Raji (cell line): ENCODE data around the gene FAAP100.

ENCODE experiments used
- POLR2A ChIP-seq: IDR thresholded peaks from 2 replicates; pipeline ENCODE4 v1.6.1; 2011; ENCODE audit warnings: low read depth, low read length, control low read depth; ENCODE audit not compliant: insufficient read depth

Gene FAAP100

GRCh38 chr17:81578561-81579225 lies 26.5 kb upstream of the FAAP100 start:
- TF ChIP-seq POLR2A = no peak

GRCh38 chr17:81578038-81578441 lies 25.9 kb upstream of the FAAP100 start:
- TF ChIP-seq POLR2A = no peak

DNA sequence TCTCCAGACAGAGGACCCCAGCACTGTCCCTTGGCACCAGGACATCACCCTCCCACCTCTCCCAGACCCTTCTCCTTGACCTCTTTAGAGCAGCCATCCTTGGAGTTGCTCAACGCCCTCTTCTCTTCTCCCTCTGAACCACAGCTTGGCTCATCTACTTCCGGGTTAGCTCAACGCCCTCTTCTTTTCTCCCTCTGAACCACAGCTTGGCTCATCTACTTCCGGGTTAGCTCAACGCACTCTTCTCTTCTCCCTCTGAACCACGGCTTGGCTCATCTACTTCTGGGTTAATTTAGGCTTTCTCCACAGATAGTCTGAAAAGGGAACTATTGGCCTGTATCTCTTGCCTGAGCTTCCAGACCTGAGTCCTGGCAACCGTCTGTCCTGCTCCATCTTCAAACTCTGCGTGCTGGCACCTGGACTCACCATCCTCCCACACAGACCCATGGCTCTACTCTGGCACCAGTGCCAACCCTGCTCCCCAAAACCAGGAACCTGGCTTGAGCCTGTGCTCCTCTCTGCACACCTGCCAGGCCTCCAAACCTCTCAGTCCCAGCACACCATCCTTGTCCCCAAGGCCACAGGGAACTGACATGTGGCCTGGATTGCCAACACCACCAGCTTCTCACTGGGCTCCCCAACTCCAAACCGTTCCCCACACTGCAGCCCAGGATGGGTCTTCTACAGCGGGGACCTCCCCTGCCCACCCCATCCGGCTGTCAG lies 25.3 kb upstream of the FAAP100 start:
- TF ChIP-seq POLR2A = no peak

DNA sequence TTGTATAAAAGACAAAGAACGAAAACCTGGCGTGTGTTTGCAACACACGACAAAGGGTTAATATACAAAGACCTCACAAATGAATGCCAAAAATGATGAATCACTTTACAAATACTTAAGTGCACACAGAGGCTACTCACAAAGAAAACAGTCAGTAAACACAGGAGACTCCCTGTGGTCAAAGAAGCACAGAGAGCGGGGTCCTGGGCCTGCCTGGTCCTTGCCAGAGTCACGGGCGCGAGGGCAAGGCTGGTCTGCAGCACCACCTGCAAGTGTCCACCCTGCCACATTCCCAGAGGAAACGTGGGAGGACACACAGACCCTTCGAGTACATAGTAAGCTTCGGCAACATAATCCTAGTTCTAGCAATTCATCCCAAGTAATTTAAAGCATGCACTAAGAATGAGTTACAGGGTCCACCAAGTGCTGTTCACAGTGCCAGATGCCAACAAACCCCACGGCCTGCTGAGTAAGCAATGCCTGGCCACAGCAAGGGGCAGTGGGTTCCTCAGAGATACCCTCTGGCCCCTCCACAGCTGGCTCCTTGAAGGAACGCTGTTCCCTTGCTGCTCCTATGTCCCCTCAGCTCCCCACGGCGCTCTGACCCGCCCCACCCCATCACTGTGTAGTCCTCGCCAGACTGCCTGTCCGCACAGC lies 24.6 kb upstream of the FAAP100 start:
- no peak for TF ChIP-seq POLR2A

DNA sequence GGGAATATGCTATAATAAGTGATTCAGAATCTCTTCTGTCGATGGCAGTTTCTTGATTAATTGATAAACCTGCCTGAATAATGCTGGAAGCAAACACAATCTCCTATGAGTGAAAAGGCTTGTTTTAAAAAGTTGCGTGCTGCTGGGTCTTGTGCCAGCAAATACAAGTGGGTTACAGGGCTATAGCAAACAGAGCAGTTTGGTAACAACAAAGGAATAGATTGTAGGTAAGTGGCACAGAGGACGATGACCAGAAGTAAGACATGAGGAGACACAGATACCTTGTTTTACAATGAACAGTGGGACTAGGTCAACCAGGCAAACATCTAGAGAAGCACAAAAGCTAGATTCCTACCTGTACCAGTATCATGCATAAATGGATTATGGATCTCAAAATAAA lies 23.7 kb upstream of the FAAP100 start:
- TF ChIP-seq POLR2A = no peak

DNA sequence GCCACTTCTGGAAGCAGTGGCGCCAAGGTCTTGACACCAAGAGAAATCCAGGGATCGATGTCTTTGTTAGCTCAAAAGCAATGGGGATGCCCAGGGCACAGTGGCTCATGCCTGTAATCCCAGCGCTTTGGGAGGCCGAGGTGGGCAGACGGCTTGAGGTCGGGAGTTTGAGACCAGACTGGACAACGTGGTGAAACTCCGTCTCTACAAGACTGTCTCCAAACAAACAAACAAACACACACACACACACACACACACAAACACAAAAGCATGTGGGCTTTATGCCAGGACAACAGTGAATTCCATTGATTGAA lies 22.4 kb upstream of the FAAP100 start:
- TF ChIP-seq POLR2A = no peak

DNA sequence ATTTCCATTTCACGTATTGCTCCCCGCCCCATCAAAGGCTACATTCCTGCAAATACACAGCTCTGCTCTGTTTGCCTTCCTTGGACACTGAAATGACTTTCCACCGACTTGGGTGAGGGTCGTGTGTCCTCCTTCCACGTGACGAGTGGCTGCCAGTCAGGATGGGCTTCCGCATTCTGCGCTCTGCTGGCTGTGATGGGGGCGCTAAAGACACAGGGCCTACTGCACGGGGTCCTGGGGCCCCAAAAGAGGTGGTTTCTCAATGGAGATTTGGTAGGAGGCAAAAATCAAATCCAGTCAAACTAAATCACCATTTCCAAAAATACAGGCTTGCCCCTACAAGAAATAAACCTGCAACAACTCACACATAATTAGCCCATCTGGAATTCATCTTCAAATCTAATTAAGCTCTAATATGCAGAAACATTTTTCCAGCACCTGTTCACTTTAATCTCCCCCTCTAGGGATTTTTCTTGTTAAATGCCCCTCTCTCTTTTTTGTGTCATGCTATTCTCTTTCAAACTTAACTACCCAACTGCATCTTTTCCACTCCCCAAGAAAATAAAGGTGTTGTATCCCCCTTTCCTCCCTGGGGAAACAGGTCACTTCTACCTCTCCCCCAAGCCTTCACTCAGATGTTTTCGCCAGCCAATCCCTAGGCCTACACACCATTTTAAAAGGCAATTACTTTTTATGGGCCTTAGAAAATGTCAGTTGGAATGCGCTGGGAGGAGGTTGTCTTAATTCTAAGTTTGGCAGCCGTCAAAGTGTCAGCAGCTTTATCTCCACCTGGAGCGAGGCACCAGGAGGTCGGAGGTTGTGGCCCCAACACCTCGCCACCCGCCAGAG lies 21.9 kb upstream of the FAAP100 start:
- no peak for TF ChIP-seq POLR2A

DNA sequence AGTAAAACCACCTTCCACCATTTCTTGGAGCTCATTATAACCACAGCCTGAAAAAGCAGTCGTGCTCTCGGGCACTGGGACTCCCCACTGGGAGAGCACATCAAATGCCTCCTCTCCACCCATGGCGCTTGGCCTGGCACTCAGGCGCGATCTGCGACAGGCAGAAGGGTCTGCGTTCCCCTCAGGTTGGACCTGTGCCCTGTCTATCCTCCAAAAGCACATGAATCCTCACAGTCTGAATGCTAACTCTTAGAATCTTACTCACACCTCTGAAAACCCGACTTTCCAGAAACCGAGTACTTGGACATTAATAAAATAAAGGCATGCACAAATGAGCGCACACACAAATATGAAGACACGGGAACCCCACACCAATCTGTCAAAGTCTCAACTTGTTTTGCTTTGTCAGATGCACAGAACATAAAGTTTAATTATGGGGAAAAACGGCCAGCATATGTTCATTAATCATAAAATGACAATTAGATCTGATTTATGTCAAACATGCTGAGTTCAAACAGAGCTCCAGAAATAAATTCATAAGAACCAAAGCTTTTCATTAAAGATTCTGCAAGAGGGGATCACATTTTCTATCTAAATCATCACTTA lies 20.5 kb upstream of the FAAP100 start:
- no peak for TF ChIP-seq POLR2A

DNA sequence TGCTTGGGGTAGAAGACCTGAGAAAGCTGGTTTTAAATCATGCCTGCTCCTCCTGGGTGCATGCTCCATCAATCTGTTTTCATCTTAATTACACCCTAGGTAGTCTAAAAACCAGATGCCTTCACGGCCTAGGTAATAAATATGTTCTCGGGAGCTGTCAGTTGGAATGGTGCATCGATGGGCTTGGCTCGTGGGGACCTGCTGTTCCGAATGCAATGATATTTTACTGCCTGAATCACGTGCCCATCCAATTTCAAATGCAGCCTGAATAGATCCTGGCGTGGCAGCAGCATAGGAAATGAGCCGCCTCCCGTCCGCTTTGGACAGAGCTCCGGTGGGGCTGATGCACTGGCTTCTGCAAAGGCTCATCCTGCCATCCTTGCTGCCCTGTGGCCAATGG lies 18.8 kb upstream of the FAAP100 start:
- TF ChIP-seq POLR2A = no peak

DNA sequence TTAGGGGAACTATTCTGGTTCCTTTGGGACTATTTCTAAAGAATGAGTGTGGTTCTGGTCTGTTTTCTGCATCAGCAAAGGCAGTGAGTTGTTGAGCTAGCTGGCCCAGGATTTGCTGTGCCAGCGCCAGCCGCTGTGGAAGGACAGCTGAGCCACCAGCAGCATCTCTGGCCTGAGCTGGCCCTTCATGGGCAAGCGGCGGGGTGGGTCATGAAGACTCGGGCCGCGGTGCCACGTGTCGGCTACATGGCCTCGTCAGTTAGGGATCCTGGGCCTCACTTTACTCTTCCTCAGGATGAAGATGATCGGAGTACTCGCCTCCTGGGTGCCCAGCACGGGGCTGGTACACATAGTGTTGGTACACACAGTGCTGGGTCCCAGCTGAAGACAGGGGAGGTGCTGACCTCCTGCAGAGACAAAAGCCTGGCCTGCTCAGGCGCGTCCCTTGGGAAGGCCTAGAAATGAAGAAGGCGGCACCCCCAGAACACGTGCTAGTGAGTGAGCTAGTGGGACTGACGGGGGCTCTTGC lies 17.9 kb upstream of the FAAP100 start:
- TF ChIP-seq POLR2A = no peak

GRCh38 chr17:81568416-81568815 lies 16.3 kb upstream of the FAAP100 start:
- no peak for TF ChIP-seq POLR2A

- no peak for TF ChIP-seq POLR2A
Observed at GRCh38 chr17:81567191-81567590, 15.0 kb upstream of the FAAP100 start.

DNA sequence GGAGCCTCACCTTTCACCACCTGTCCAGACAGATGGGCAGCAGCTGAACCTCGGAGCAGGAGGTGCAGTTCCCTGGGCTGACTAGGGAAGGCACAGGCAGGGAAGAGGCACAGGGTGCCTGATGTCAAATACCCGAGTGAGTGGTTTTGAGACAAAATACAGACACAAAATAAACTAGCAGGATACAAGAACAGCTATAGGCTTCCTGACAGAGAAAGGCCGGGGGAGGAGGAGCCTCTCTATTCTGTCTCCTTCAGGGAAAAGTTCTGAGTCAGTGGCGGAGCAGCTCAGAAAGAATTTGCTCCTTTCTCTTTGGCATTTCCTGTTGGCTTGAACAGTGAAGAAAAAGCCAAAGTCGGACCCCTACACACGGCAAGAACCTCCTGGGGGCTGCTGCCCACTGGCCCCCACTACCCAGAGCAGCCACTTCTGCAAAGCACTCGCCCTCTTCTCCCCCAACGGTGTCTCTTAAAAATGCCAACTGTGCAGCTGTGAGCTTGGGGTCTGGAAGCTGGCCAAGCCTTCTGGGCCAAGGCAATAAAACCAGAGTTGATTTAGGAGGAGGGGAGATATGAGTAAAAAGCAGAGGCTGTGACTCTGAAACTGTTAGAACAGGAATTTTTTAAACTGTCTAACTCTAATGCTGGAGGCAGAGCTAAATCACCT lies 14.4 kb upstream of the FAAP100 start:
- no peak for TF ChIP-seq POLR2A

DNA sequence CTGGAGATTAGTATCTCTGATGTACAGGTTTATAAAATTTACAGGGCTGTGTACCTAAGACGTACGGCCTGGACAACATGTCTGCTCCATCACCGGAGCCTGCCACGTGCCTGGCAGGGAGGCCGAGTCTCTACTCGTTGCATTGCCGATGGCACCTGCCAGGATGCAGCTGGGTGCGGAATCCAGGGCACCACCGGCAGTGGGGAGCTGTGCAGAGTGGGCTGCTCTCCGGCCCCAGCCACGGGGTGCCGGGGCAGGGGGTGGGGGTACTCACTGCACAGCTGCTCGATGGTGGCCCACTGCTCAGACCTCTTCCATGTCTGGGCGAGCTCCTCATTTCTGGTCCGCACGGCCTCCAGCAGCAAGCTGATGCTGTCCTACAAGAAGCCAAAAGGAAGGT lies 13.1 kb upstream of the FAAP100 start:
- no peak for TF ChIP-seq POLR2A
